CD4-positive, CD25-positive, alpha-beta regulatory T cell (primary cell): ENCODE measurements around the gene PRKCA. TPM values are rescaled to one million over a fixed set of nuclear protein-coding genes. Genes with fewer than 3 reads are reported as not detected.

Experiments used
- ATAC-seq, 2 donors: fragments of 150-1000 bp; cut with Tn5 transposase; one replicate each; pipeline ENCODE4 v1.10.0; 2021; ENCODE audit warnings: low read depth in 2 of 2, moderate number of reproducible peaks in 2 of 2, moderate library complexity in 1 of 2
- DNase-seq, 3 donors: peaks; one replicate each; pipeline versions ENCODE4 v3.0.0 to v3.0.0-alpha.2; 2012 to 2022; ENCODE audit warnings: mixed read lengths in 1 of 3
- H3K27ac ChIP-seq: one replicate; pipeline ENCODE4 v1.7.0; 2013; ENCODE audit warnings: mild to moderate bottlenecking, low read length; ENCODE audit not compliant: insufficient read depth, poor library complexity, severe bottlenecking
- H3K27me3 ChIP-seq: one replicate; pipeline ENCODE4 v1.7.0; 2013; ENCODE audit warnings: low read length; ENCODE audit not compliant: control insufficient read depth, insufficient read depth
- H3K36me3 ChIP-seq: one replicate; pipeline ENCODE4 v1.7.0; 2013; ENCODE audit warnings: mild to moderate bottlenecking, low read length, moderate library complexity; ENCODE audit not compliant: control insufficient read depth, insufficient read depth
- H3K4me1 ChIP-seq: 2 replicates; pipeline ENCODE4 v1.7.0; 2013; ENCODE audit warnings: mild to moderate bottlenecking, low read length; ENCODE audit not compliant: insufficient read depth, control insufficient read depth, poor library complexity, severe bottlenecking
- H3K4me3 ChIP-seq: one replicate; pipeline ENCODE4 v1.7.0; 2013; ENCODE audit warnings: low read depth, mild to moderate bottlenecking, low read length, moderate library complexity
- H3K9me3 ChIP-seq, 2 experiments: 1 replicate in 1 of 2; 2 replicates in 1 of 2; pipeline ENCODE4 v1.7.0; 2013; ENCODE audit warnings: low read length in 2 of 2, mild to moderate bottlenecking in 1 of 2, moderate library complexity in 1 of 2; ENCODE audit not compliant: control insufficient read depth in 2 of 2
- H3K27ac Mint-ChIP-seq, 3 donors: one replicate each; pipeline ENCODE4 v1.8.0; 2020 to 2022; ENCODE audit warnings: mild to moderate bottlenecking in 3 of 3, mixed read lengths in 3 of 3, moderate library complexity in 2 of 3
- H3K27me3 Mint-ChIP-seq: one replicate; pipeline ENCODE4 v1.8.0; 2022; ENCODE audit warnings: mild to moderate bottlenecking, mixed read lengths
- H3K36me3 Mint-ChIP-seq: one replicate; pipeline ENCODE4 v1.8.0; 2020; ENCODE audit warnings: mixed read lengths
- H3K4me1 Mint-ChIP-seq, 4 donors: one replicate each; pipeline ENCODE4 v1.8.0; 2020 to 2022; ENCODE audit warnings: mixed read lengths in 4 of 4, mild to moderate bottlenecking in 1 of 4
- H3K4me3 Mint-ChIP-seq, 4 donors: one replicate each; pipeline ENCODE4 v1.8.0; 2020 to 2022; ENCODE audit warnings: mild to moderate bottlenecking in 4 of 4, mixed read lengths in 4 of 4, moderate library complexity in 3 of 4
- H3K9me3 Mint-ChIP-seq, 7 donors: one replicate each; pipeline ENCODE4 v1.8.0; 2020 to 2022; ENCODE audit warnings: mixed read lengths in 7 of 7, mild to moderate bottlenecking in 3 of 7, moderate library complexity in 2 of 7
- polyA plus RNA-seq, 4 donors: library from polyadenylated mRNA; unstranded; fragments of 300-500 nt; fragmentation: Illumina TruSeq; gene quantifications; one replicate each; pipeline ENCODE4 v1.2.3, GENCODE V29; 2021
- total RNA-seq: library from RNA; stranded (reverse); gene quantifications from one replicate; pipeline ENCODE4 v1.2.3, GENCODE V29; 2022

Gene PRKCA
- total and polyA plus RNA-seq, 5 donors from 2014 or later, result 0.60 to 84.0 (median 2.0) TPM

DNA sequence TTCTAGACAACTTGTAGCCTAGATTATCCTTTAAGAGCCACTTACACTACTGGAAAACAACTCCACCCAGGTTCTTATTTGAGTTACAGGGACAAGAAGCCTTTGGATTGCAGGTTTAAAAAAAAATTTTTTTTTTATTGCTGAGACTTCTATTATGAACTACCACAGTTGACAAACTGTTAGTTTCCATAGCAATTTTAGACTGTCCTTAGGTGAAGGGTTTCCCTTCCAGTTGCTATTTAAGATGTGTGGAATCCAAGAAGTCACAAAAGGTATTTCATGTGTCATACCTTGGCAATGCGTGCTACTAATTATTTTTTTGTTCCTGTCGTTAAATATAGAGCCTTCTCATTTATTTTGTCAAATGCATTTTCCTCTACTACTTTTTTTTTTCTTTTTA is 253.2 kb downstream of the PRKCA start:
- Histone ChIP-seq H3K4me3 (no peak overlapping the region), H3K27ac (no peak overlapping the region), H3K9me3 (no peaks in the 10 kb centered on the region), H3K36me3 (no peaks in the 10 kb centered on the region), H3K27me3 (no peaks in the 10 kb centered on the region), H3K4me1 (no peaks in the 10 kb centered on the region)
- peaks cover 19% of the 10 kb centered on the region for H3K36me3 Mint-ChIP-seq
- H3K27ac Mint-ChIP-seq, result no peak overlapping the region
- DNase-seq (no peak), ATAC-seq (no peak)
- H3K27me3 Mint-ChIP-seq, result no peaks in the 10 kb centered on the region
- no peak overlapping the region for H3K4me3 Mint-ChIP-seq
- peaks cover 0 to 26% (median 16%) of the 10 kb centered on the region in 4 donors for H3K4me1 Mint-ChIP-seq
- no peaks in the 10 kb centered on the region for H3K9me3 Mint-ChIP-seq

DNA sequence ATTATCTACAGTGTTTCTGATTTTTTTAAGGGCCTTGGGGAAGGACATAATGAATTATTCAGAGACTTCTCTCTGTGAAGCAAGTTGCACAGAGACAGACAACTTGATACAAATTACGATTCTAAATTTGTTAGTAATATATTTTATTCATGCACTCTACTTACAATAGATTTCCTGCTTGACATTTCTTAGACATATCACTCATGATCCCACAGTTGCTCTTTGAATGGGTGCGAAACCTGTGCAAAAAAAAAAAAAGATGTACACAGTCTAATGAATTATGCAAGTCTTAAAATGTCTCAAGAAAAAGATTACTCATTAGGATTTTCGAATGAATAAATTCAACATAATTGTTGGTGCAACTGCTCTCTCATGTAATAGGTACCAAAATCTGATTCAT is 254.8 kb downstream of the PRKCA start:
- ATAC-seq, result no peak
- Histone ChIP-seq H3K36me3 (no peaks in the 10 kb centered on the region), H3K4me1 (no peaks in the 10 kb centered on the region), H3K9me3 (no peaks in the 10 kb centered on the region), H3K27me3 (no peaks in the 10 kb centered on the region), H3K27ac (no peak overlapping the region), H3K4me3 (no peak overlapping the region)
- peaks cover 0 to 26% (median 17%) of the 10 kb centered on the region in 4 donors for H3K4me1 Mint-ChIP-seq
- no peaks in the 10 kb centered on the region for H3K9me3 Mint-ChIP-seq
- H3K36me3 Mint-ChIP-seq, result peaks cover 19% of the 10 kb centered on the region
- no peak overlapping the region for H3K27ac Mint-ChIP-seq
- no peak overlapping the region for H3K4me3 Mint-ChIP-seq
- no peaks in the 10 kb centered on the region for H3K27me3 Mint-ChIP-seq
- no peak for DNase-seq

DNA sequence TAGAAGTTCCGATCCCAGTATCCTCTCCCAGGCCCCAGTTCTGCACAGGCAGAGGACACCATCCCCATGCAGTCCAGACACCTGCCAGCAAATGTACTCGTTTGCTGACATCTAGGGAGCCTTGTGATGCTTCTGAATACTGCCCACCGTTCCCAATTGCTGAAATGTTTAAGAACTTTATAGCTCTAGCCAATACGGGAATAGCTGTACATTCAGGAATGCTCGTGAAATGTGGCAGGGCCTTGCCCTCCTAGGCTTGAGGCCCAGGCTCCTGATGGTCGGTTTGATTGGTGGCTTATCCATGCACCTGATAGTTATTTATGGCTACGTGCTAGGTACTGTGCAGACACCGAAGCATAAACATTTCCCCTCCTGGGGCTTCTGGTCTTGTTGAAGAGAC is 255.5 kb downstream of the PRKCA start:
- peak overlapping the region in 2 of 3 donors; percentile 22 to 36 for H3K27ac Mint-ChIP-seq
- Histone ChIP-seq H3K4me1 (no peaks in the 10 kb centered on the region), H3K4me3 (no peak overlapping the region), H3K36me3 (no peaks in the 10 kb centered on the region), H3K27ac (no peak overlapping the region), H3K9me3 (no peaks in the 10 kb centered on the region), H3K27me3 (no peaks in the 10 kb centered on the region)
- no peak for ATAC-seq
- no peaks in the 10 kb centered on the region for H3K9me3 Mint-ChIP-seq
- H3K27me3 Mint-ChIP-seq, result no peaks in the 10 kb centered on the region
- H3K4me3 Mint-ChIP-seq, result no peak overlapping the region
- DNase-seq, result no peak
- H3K4me1 Mint-ChIP-seq, result peaks cover 0 to 24% (median 13%) of the 10 kb centered on the region in 4 donors
- H3K36me3 Mint-ChIP-seq, result peaks cover 15% of the 10 kb centered on the region

DNA sequence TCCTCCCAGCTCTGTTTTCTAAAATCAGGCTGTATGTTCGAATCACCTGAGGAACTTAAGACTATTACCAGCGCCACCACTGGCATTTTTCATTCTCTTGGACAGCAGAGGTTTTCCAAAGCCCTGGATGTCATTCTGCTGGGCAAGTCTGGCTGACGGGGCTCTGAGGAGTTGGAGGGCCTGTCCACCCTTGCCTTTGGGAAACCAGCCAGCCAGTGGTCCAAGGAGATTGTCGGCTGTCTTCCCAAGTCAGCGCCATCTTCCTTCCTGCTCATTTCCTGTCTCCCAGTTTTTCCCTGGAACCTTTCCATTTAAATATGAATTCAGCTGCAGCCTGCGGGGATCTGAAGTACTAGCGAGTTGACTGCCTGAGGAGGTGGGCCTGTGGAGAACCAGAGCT is 258.3 kb downstream of the PRKCA start:
- DNase-seq, result no peak
- no peaks in the 10 kb centered on the region for H3K27me3 ChIP-seq
- Mint-ChIP-seq H3K27ac (no peak overlapping the region), H3K27me3 (no peaks in the 10 kb centered on the region), H3K9me3 (no peaks in the 10 kb centered on the region), H3K4me1 (peaks cover 0 to 24% (median 11%) of the 10 kb centered on the region in 4 donors), H3K36me3 (peaks cover 7% of the 10 kb centered on the region), H3K4me3 (no peak overlapping the region)
- ATAC-seq, result no peak
- no peak overlapping the region for H3K4me3 ChIP-seq
- no peaks in the 10 kb centered on the region for H3K36me3 ChIP-seq
- no peaks in the 10 kb centered on the region for H3K9me3 ChIP-seq
- H3K4me1 ChIP-seq, result no peaks in the 10 kb centered on the region
- no peak overlapping the region for H3K27ac ChIP-seq

DNA sequence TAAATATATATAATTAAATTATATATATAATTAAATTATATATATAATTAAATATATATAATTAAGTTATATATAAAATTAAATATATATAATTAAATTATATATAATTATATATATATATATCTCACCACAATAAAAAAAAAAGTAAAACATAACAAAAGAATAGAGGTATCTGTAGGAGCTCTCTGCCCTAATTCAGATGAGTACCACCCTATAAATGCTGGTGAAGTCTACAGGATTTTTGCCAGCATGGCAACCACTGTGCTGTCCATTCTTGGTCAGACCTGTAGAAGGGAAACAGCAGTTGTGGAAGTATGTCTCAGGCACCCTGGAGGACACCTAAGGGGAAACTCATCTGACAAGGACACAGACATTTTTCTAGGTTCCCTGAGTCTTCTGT is 259.7 kb downstream of the PRKCA start:
- Histone ChIP-seq H3K9me3 (no peaks in the 10 kb centered on the region), H3K4me1 (no peaks in the 10 kb centered on the region), H3K36me3 (no peaks in the 10 kb centered on the region), H3K4me3 (no peak overlapping the region), H3K27me3 (no peaks in the 10 kb centered on the region), H3K27ac (no peak overlapping the region)
- DNase-seq (no peak), ATAC-seq (no peak)
- H3K4me3 Mint-ChIP-seq, result no peak overlapping the region
- H3K9me3 Mint-ChIP-seq, result no peaks in the 10 kb centered on the region
- H3K27ac Mint-ChIP-seq, result no peak overlapping the region
- H3K4me1 Mint-ChIP-seq, result peaks cover 4 to 30% (median 14%) of the 10 kb centered on the region in 4 donors
- peaks cover 7% of the 10 kb centered on the region for H3K36me3 Mint-ChIP-seq
- H3K27me3 Mint-ChIP-seq, result no peaks in the 10 kb centered on the region

DNA sequence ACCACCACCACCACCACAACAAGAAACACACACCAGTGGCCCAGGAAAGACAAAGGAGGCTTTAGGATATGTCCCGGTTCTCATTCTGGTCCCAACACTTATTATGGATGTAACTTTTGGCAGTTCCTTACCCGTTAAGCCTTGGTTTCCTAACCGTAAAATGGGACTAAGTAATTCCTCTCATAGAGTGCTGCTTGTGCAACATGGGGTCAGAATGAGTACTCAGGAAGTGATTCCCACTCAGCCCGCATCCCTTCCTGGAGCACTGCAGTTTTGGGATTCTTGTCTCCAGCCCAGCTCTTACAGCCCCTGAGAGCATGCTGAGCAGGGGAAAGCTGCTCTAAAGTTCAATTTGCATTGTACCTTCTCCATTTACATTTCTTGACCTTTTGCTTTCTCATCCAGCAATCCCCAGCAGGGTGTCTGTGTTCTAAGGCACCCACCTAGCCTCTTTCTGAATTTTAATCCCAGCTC is 262.6 kb downstream of the PRKCA start:
- H3K4me3 Mint-ChIP-seq, result no peak overlapping the region
- no peaks in the 10 kb centered on the region for H3K27me3 Mint-ChIP-seq
- no peaks in the 10 kb centered on the region for H3K4me1 ChIP-seq
- H3K9me3 ChIP-seq, result no peaks in the 10 kb centered on the region
- H3K9me3 Mint-ChIP-seq, result no peaks in the 10 kb centered on the region
- no peak for DNase-seq
- H3K36me3 Mint-ChIP-seq, result peaks cover 12% of the 10 kb centered on the region
- H3K27me3 ChIP-seq, result no peaks in the 10 kb centered on the region
- H3K4me1 Mint-ChIP-seq, result peaks cover 5 to 27% (median 15%) of the 10 kb centered on the region in 4 donors
- peak overlapping the region in 2 of 3 donors; percentile 4 to 31 for H3K27ac Mint-ChIP-seq
- H3K36me3 ChIP-seq, result no peaks in the 10 kb centered on the region
- H3K27ac ChIP-seq, result no peak overlapping the region
- H3K4me3 ChIP-seq, result no peak overlapping the region
- no peak for ATAC-seq

DNA sequence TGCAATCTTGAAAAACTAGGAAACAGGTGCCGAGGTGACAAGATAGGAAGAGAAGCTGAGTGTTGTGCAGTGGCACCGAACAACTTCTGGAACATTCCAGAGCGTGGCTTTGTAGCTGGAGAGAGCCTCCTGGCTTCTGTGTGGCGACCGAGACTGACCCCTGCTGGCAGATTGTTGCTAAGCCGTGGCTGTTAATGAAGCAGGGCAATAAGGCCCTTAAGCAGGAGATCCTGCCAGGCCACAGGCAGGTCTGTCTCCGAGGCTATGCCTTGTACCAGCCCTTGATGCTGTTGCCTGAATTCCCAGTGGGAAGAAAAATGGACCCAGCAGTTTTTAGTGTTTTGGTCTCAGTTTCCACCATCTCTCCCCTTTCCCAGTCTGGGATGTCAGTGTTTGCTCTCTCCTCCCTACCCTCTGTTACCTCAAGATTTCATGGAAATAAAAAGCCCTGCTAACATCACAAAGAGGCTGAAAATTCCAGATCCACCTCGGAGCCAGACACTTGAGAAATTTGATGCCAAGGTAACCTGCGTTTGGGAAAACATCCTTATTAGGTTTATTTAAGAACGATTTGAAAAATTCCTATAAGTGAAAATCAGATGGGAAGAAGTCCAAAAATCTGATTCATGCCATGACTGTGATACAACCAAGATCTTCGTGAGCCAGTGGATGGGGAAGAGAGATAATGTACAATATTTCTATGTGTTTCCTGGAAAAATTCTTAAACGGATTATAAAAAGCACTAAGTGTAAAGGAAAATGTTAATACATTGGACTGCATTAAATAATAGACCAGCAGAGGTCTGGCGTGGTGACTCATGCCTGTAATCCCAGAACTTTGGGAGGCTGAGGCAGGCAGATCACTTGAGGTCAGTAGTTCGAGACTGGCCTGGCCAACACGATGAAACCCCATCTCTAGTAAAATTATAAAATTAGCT is 265.1 kb downstream of the PRKCA start:
- no peaks in the 10 kb centered on the region for H3K27me3 ChIP-seq
- ATAC-seq (peak; percentile 61 to 75), DNase-seq (peak; percentile 49 to 76 (median 62))
- Mint-ChIP-seq H3K4me3 (no peak overlapping the region), H3K4me1 (peaks cover 5 to 19% (median 12%) of the 10 kb centered on the region in 4 donors), H3K36me3 (peaks cover 9% of the 10 kb centered on the region), H3K27ac (peak overlapping the region; percentile 3 to 35 (median 14)), H3K9me3 (no peaks in the 10 kb centered on the region), H3K27me3 (no peaks in the 10 kb centered on the region)
- H3K9me3 ChIP-seq, result no peaks in the 10 kb centered on the region
- no peak overlapping the region for H3K4me3 ChIP-seq
- H3K4me1 ChIP-seq, result no peaks in the 10 kb centered on the region
- no peaks in the 10 kb centered on the region for H3K36me3 ChIP-seq
- H3K27ac ChIP-seq, result no peak overlapping the region

DNA sequence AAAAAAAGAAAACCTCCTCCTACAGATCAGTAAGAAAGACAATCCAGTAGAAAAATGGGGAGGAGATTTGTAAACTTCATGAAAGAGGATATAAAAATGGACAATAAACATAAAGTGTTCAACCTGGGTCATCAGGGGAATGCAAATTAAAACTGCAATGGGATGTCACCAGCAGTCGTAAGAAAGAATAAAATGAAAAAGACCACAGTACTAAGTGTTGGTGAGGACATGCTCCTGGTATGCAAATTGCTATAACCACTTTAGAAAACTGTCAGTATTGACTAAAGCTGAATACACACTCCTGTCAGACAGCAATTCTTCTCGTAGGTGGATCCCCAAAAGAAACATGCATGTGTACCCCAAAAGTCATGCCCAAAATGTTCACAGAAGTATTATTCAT is 267.2 kb downstream of the PRKCA start:
- peaks cover 3 to 19% (median 9%) of the 10 kb centered on the region in 4 donors for H3K4me1 Mint-ChIP-seq
- H3K9me3 Mint-ChIP-seq, result no peaks in the 10 kb centered on the region
- Histone ChIP-seq H3K36me3 (no peaks in the 10 kb centered on the region), H3K27ac (no peak overlapping the region), H3K4me3 (no peak overlapping the region), H3K9me3 (no peaks in the 10 kb centered on the region), H3K27me3 (no peaks in the 10 kb centered on the region), H3K4me1 (no peaks in the 10 kb centered on the region)
- DNase-seq (no peak), ATAC-seq (no peak)
- H3K4me3 Mint-ChIP-seq, result no peak overlapping the region
- H3K27me3 Mint-ChIP-seq, result no peaks in the 10 kb centered on the region
- no peak overlapping the region for H3K27ac Mint-ChIP-seq
- peaks cover 9% of the 10 kb centered on the region for H3K36me3 Mint-ChIP-seq
